ENCODE results near the gene LIMD2. TPM values are rescaled to one million over a fixed set of nuclear protein-coding genes. Genes with fewer than 3 reads are reported as not detected.

Gene LIMD2
- total RNA-seq, 1 donor from 2014 or later: 421 TPM

- Mint-ChIP-seq H3K27me3 (no peaks in the 10 kb centered on the region), H3K4me3 (no peak overlapping the region), H3K27ac (no peak overlapping the region), H3K4me1 (peaks cover 11% of the 10 kb centered on the region), H3K9me3 (no peaks in the 10 kb centered on the region), H3K36me3 (ENCODE audit: low read depth) (peaks cover 46% of the 10 kb centered on the region)
- intact Hi-C loops (cut with micrococcal nuclease): no loop called here
- POLR2A ChIA-PET: interaction anchor here (0.5 kb wide), 1 partner anchor 60 kb away, joined by 3 read pairs; no protein-coding TSS in a partner anchor
- DNase-seq (no peak), ATAC-seq (ENCODE audit: low read depth) (no peak)
- TF ChIP-seq CTCF (IDR thresholded peaks at IDR 0.05): no peak
- CTCF ChIA-PET: no interaction called here
Observed at GRCh38 chr17:63652106-63652505, 47.8 kb downstream of the LIMD2 start.

DNA sequence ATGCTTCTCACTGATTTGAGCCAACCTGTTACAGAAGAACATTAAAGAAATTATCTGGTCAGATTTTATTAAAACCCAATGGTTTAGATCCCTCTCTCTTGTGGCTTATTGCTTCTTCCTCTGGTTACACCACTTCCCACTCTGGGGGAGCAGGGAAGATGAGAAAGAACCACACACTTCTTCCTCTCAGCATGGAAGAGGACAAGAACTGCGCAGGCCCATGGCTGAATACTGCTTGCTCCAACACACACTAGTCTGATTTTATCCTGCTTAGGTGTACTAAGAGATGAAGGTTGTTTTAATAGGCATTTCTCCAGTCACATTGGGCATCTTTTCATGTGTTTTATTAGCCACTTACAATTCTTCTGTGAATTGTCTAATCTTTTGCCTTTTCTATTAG, 50.1 kb downstream of the LIMD2 start:
- ChIA-PET POLR2A (no interaction called here), CTCF (no interaction called here)
- no peak for TF ChIP-seq CTCF (IDR thresholded peaks at IDR 0.05)
- intact Hi-C loops (cut with micrococcal nuclease): no loop called here
- Mint-ChIP-seq H3K27ac (no peak overlapping the region), H3K9me3 (no peaks in the 10 kb centered on the region), H3K4me1 (peaks cover 34% of the 10 kb centered on the region), H3K36me3 (ENCODE audit: low read depth) (peaks cover 39% of the 10 kb centered on the region), H3K27me3 (no peaks in the 10 kb centered on the region), H3K4me3 (no peak overlapping the region)
- DNase-seq: no peak
- ATAC-seq (ENCODE audit: low read depth): no peak

DNA sequence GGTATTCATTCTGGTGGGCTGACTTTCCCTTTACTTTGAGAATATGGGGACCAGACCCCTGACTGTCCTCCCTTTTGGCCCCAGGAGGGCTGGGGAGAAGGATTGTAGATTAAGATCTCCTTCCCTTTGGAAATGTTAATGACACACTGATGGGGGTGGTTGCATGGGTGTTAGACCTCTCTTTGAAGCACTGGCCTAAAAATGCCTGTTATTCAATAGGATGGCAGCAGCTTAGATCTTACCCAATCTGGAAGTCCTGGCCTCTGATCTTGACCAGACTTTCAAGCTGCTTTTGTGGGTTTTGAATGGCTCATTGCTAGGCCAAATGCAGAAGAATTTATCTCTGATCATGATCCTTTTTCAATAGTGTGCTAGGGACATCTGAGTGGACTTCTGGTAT, 52.0 kb downstream of the LIMD2 start:
- intact Hi-C loops (cut with micrococcal nuclease): no loop called here
- Mint-ChIP-seq H3K27ac (no peak overlapping the region), H3K4me1 (peaks cover 45% of the 10 kb centered on the region), H3K27me3 (no peaks in the 10 kb centered on the region), H3K36me3 (ENCODE audit: low read depth) (peaks cover 28% of the 10 kb centered on the region), H3K9me3 (no peaks in the 10 kb centered on the region), H3K4me3 (no peak overlapping the region)
- DNase-seq (no peak), ATAC-seq (ENCODE audit: low read depth) (no peak)
- TF ChIP-seq CTCF (IDR thresholded peaks at IDR 0.05): no peak
- ChIA-PET POLR2A (no interaction called here), CTCF (no interaction called here)

GRCh38 chr17:63647065-63647725, 52.7 kb downstream of the LIMD2 start:
- TF ChIP-seq CTCF (IDR thresholded peaks at IDR 0.05): no peak
- CTCF ChIA-PET: interaction anchor here (1.1 to 1.4 kb wide), 2 partner anchors 63 to 221 kb away, joined by 3 to 4 read pairs; no protein-coding TSS in a partner anchor

DNA sequence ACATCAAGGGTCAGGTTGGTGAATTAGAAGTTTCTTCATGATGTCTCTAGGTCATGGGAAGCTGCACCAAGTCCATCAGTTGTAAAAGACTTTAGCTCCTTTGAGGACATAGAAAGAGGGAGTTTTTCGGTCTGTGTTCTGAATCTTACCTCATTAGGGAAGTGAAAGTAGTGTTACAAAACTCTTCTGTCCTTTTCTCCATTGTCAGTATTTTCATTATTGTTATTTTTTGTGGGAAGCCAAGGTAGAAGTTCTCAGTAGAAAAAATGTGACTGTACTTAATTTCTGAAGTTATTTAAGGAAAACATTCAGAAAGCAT, 53.5 kb downstream of the LIMD2 start:
- intact Hi-C loops (cut with micrococcal nuclease): loop anchor here (1.0 kb wide), 1 partner anchor 24 kb away; the partner anchor contains the start of gene MAP3K3
- H3K27me3 Mint-ChIP-seq: no peaks in the 10 kb centered on the region
- DNase-seq (no peak), ATAC-seq (ENCODE audit: low read depth) (peak; percentile 82)
- H3K4me1 Mint-ChIP-seq: peaks cover 46% of the 10 kb centered on the region
- no peaks in the 10 kb centered on the region for H3K9me3 Mint-ChIP-seq
- CTCF ChIA-PET: interaction anchor here (1.1 to 1.4 kb wide), 2 partner anchors 64 to 220 kb away, joined by 3 to 4 read pairs; no protein-coding TSS in a partner anchor
- peak overlapping the region; percentile 3 for H3K4me3 Mint-ChIP-seq
- H3K36me3 Mint-ChIP-seq (ENCODE audit: low read depth): peaks cover 19% of the 10 kb centered on the region
- POLR2A ChIA-PET: interaction anchor here (0.7 to 2.4 kb wide), 9 partner anchors 9 to 128 kb away, joined by 3 to 16 read pairs (median 6); partner anchors contain the start of genes CCDC47, DDX42, LIMD2 and MAP3K3
- no peak for TF ChIP-seq CTCF (IDR thresholded peaks at IDR 0.05)
- H3K27ac Mint-ChIP-seq: peak overlapping the region; percentile 90

More at GRCh38 chr17:63647065-63647725, 52.7 kb downstream of the LIMD2 start:
- H3K9me3 Mint-ChIP-seq: no peaks in the 10 kb centered on the region
- intact Hi-C loops (cut with micrococcal nuclease): no loop called here
- no peak overlapping the region for H3K4me3 Mint-ChIP-seq
- DNase-seq (no peak), ATAC-seq (ENCODE audit: low read depth) (no peak)
- H3K4me1 Mint-ChIP-seq: peaks cover 45% of the 10 kb centered on the region
- H3K27ac Mint-ChIP-seq: no peak overlapping the region
- peaks cover 20% of the 10 kb centered on the region for H3K36me3 Mint-ChIP-seq (ENCODE audit: low read depth)
- H3K27me3 Mint-ChIP-seq: no peaks in the 10 kb centered on the region
- POLR2A ChIA-PET: interaction anchor here (0.7 to 2.4 kb wide), 4 partner anchors 25 to 56 kb away, joined by 3 to 16 read pairs (median 14); partner anchors contain the start of genes LIMD2 and MAP3K3

Other genes starting within 250 kb of the LIMD2 start
- 3.2 and 3.3 TPM in 2 replicates for gene ACE, start 223.1 kb downstream of the LIMD2 start, total RNA-seq
- gene KCNH6, start 176.8 kb downstream of the LIMD2 start, total RNA-seq: not detected in 2 replicates
- gene DCAF7, start 149.6 kb downstream of the LIMD2 start, total RNA-seq: 91.9 and 103 TPM in 2 replicates
- gene TACO1, start 99.2 kb downstream of the LIMD2 start, total RNA-seq: 19.1 and 23.5 TPM in 2 replicates
- 32.5 and 32.9 TPM in 2 replicates for gene MAP3K3, start 77.7 kb downstream of the LIMD2 start, total RNA-seq
- gene STRADA, start 41.7 kb upstream of the LIMD2 start, total RNA-seq: 72.5 and 80.2 TPM in 2 replicates
- 41.4 and 47.6 TPM in 2 replicates for gene CCDC47, start 73.5 kb upstream of the LIMD2 start, total RNA-seq
- 132 and 160 TPM in 2 replicates for gene DDX42, start 74.0 kb upstream of the LIMD2 start, total RNA-seq
- gene PSMC5, start 127.3 kb upstream of the LIMD2 start, total RNA-seq: 157 TPM in 2 replicates
- 82.0 and 85.1 TPM in 2 replicates for gene FTSJ3, start 127.5 kb upstream of the LIMD2 start, total RNA-seq
- gene SMARCD2, start 142.6 kb upstream of the LIMD2 start, total RNA-seq: 114 and 117 TPM in 2 replicates
- gene CSH2, start 173.6 kb upstream of the LIMD2 start, total RNA-seq: not detected in 2 replicates
- gene GH2, start 181.8 kb upstream of the LIMD2 start, total RNA-seq: not detected in 2 replicates
- not detected in 2 replicates for gene CSH1, start 196.4 kb upstream of the LIMD2 start, total RNA-seq
- not detected in 2 replicates for gene CSHL1, start 211.1 kb upstream of the LIMD2 start, total RNA-seq
- gene GH1, start 218.7 kb upstream of the LIMD2 start, total RNA-seq: 0.27 TPM in 1 of 2 replicates, not detected in the other
- gene CD79B, start 232.2 kb upstream of the LIMD2 start, total RNA-seq: 706 and 757 TPM in 2 replicates

All from activated B cell treated with CpG ODN at 0.5 μM for 24 hours (primary cell).